Stimulated activated CD8-positive, alpha-beta memory T cell treated with anti-CD3 and anti-CD28 coated beads, Interleukin-2, amount 100 ng/mL, for 1 hour (primary cell): ENCODE results near the gene RBM4.
"Not testable (repeated sequence)": the region's sequence is repeated elsewhere in the genome, so short reads cannot be mapped to it uniquely, and the experiment has no call there.

Experiments used
- DNase-seq, 2 donors: peaks; one replicate each; pipeline ENCODE4 v3.0.0-alpha.2; 2020; ENCODE audit warnings: low read depth in 2 of 2

The RBM4 gene

DNA sequence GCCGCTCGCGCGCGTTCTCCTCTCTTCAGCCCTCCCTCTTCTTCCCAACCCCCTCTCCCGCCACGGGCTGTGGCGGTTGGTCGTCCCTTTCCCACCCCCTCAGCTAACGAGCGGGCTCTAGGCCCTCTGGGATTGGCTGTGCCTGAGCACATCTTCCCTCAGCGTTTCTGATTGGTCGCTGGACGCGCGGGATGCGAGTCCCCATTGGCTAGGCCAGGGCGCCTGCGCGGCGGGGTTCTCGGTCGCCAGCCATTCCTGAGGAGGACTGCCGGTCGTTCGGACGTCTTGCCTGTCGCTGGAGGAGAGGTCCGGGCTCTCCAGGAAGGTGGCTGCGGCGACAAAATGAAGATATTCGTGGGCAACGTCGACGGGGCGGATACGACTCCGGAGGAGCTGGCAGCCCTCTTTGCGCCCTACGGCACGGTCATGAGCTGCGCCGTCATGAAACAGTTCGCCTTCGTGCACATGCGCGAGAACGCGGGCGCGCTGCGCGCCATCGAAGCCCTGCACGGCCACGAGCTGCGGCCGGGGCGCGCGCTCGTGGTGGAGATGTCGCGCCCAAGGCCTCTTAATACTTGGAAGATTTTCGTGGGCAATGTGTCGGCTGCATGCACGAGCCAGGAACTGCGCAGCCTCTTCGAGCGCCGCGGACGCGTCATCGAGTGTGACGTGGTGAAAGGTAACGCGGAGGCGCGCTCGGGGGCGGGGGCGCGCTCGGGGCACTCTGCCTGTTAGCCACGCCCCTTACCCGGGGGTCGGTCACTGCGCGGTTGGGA, 21.9 kb upstream of the RBM4 start, which contains the start of gene RBM14:
Gene RBM14, plus strand, starts transcription at position 252 of the 776 bp plus-strand sequence. Its CDS starts 91 bp downstream, at position 343.
- peak; percentile 93 to 98 for DNase-seq

GRCh38 chr11:66617155-66617834, 21.2 kb upstream of the RBM4 start:
- DNase-seq = no peak

GRCh38 chr11:66619080-66619554, 19.4 kb upstream of the RBM4 start:
- no peak for DNase-seq

DNA sequence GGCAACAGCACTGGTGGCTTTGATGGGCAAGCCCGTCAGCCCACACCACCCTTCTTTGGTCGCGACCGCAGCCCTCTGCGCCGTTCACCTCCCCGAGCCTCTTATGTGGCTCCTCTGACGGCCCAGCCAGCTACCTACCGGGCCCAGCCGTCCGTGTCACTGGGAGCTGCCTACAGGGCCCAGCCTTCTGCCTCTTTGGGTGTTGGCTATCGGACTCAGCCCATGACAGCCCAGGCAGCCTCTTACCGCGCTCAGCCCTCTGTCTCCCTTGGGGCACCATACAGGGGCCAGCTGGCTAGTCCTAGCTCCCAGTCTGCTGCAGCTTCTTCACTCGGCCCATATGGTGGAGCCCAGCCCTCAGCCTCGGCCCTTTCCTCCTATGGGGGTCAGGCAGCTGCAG, 14.1 kb upstream of the RBM4 start:
- no peak for DNase-seq

DNA sequence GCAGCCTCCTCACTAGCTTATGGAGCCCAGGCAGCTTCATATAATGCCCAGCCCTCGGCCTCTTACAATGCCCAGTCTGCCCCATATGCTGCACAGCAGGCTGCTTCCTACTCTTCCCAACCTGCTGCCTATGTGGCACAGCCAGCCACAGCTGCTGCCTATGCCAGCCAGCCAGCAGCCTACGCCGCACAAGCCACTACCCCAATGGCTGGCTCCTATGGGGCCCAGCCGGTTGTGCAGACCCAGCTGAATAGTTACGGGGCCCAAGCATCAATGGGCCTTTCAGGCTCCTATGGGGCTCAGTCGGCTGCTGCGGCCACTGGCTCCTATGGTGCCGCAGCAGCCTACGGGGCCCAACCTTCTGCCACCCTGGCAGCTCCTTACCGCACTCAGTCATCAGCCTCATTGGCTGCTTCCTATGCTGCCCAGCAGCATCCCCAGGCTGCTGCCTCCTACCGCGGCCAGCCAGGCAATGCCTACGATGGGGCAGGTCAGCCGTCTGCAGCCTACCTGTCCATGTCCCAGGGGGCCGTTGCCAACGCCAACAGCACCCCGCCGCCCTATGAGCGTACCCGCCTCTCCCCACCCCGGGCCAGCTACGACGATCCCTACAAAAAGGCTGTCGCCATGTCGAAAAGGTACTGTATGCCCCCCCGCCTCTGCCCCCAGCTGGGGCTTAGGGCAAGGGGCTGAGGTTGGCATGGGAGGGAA, 13.3 kb upstream of the RBM4 start:
- DNase-seq = no peak

- no peak for DNase-seq
Observed at GRCh38 chr11:66625752-66626149, 12.8 kb upstream of the RBM4 start.

- DNase-seq = no peak
Observed at GRCh38 chr11:66626382-66626781, 12.1 kb upstream of the RBM4 start.

DNA sequence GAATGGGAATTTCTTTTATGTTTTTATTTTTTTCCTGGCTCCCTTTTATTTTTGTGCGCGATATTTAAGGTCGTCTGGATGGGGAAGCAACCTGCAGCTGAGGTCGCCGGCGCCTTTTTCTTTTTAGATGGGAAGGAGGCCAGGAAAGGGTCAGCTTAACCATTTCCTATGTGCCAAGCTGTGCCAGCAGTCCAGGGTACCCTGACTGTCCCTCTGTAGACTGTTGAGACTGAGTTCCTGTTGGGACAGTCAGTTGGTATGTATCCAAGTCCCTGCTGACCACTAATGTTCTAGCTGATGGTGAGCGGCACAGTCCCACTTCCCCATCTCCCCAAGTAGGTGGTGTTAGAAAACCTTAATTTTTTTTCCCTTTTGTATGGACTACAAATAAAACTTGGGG, 11.6 kb upstream of the RBM4 start:
- no peak for DNase-seq

DNA sequence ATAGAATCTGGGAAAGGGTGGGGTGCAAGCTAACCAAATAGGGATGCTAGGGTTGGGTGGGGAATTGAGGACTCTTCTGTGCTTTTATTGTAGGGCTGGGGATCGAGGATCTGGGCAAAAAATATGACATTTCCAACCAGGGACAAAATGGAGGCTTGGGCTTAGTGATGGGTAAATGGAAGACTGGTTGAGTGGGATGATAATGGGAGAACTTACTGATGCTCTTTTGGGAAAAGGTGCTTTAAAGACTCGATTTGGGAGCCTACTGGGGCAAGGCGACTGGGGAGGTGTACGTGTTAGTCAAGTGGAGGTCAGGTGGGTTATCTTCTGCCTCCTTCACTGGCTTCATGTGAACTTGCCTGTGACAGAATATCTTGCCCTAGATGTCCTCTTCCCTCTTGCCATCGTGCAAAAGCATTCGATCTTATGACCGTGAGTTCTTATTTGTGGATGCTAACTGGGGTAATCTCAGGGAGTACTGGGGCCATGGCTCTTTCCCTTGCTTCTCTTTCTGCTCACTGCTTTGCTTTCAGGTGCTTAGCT, 10.4 kb upstream of the RBM4 start:
- DNase-seq = no peak

GRCh38 chr11:66629356-66629755, 9.1 kb upstream of the RBM4 start:
- no peak for DNase-seq

GRCh38 chr11:66631883-66632282, 6.6 kb upstream of the RBM4 start:
- no peak for DNase-seq

GRCh38 chr11:66632952-66633351, 5.6 kb upstream of the RBM4 start:
- no peak for DNase-seq

DNA sequence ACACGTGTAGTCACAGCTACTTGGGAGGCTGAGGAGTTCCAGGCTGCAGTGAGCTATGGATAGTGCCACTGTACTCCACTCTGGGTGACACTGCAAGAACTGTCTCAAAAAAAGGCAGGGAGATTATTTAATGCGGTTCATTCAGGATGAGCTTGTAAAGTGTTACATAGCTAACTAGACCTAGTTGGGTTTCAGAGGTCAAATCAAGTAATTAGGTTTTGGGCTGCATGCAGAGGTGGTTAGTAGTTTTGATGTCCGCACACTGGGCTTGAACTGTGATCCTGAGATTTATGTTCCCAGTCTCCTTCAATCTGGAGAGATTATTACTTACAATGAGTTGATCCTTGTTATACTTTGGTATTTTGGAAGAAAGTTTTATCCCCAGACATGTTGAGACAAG, 2.1 kb upstream of the RBM4 start:
- no peak for DNase-seq

GRCh38 chr11:66637557-66638176, 836 bp upstream of the RBM4 start:
- DNase-seq = no peak

DNA sequence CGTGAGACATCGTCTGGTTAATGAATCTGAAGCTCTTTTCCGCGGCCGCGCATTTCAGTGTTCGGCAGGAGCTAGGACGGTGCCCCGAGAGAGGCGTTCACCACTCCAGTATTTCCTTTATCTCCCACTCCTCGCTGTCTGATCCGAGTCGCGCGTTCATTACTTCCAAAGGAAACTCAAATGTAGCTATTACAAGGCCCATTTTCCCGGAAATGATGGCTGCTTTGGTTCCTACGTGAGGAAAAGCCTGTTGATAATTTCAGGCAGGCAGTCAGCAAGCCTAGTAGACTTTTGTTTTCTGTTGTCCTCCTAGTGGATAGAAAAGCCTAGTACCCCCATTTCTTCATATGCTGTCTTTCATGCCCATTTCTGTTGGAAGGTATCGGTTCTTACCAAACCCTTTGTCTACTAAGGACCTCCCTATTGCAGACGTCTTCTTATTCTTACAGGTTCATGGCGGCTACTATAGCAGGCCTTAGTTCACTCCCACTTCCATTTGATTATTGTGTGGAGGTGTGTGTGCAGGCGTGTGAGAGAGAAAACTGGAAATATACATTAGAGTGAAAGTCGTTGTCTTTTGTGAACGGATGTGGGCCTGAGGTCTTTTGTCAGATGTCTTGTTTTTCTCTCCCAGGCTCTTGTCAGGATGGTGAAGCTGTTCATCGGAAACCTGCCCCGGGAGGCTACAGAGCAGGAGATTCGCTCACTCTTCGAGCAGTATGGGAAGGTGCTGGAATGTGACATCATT, 737 bp downstream of the RBM4 start:
- DNase-seq = no peak

GRCh38 chr11:66639814-66640340, 1.4 kb downstream of the RBM4 start:
- DNase-seq = not testable (repeated sequence)

- no peak for DNase-seq
Observed at GRCh38 chr11:66641834-66642233, 3.3 kb downstream of the RBM4 start.

- DNase-seq = no peak
Observed at GRCh38 chr11:66643745-66644437, 5.4 kb downstream of the RBM4 start.

GRCh38 chr11:66646828-66647227, 8.3 kb downstream of the RBM4 start:
- DNase-seq = no peak

DNA sequence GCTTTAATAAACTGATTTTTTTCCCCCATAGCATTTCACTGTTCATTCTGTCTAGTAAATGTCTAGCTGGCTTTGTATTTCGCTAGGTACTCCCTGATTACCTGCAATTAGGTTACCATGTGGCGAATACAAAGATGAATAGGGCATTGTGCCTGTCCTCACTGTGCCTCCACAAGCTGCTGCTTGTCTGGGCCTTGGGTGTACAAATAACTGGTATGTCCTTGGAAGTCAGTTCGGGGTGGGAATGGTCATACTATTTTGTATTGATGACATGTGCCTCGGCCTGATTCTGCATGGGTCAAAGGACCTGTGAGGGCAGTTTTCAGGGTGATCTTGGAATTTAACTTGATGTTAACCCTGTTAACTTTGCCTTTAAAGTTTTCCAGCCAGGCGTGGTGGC, 11.4 kb downstream of the RBM4 start:
- DNase-seq = no peak
